SK-N-SH (cell line): Measurements from ENCODE around the gene PDCD6IP. TPM values are rescaled to one million over a fixed set of nuclear protein-coding genes. Genes with fewer than 3 reads are reported as not detected.
"Not testable (repeated sequence)": the region's sequence is repeated elsewhere in the genome, so short reads cannot be mapped to it uniquely, and the experiment has no call there.

Experiments
- CTCF ChIA-PET: fragments of 300-600, 350-600 bp; formaldehyde crosslinking; extraction: SDS; loops from one replicate; lab custom pipeline; 2021; lab: Yijun Ruan, JAX
- POLR2A ChIA-PET: fragments of 350-600 bp; sonication (Branson Sonifier 250); formaldehyde crosslinking; extraction: SDS; loops from one replicate; lab custom pipeline; 2020; ENCODE audit warnings: antibody characterized with exemption, inconsistent platforms; lab: Yijun Ruan, JAX
- DNase-seq: peaks from one replicate; pipeline ENCODE4 v3.0.0; 2012
- H2AFZ ChIP-seq: fragments of 200-600 bp; sonication (generic); 2 replicates; pipeline ENCODE4 v1.8.1; 2016; ENCODE audit warnings: antibody characterized with exemption, mild to moderate bottlenecking, low read depth
- H3F3A ChIP-seq: fragments of 200-600 bp; sonication (generic); replicated peaks from 2 replicates; pipeline ENCODE3; 2016; ENCODE audit warnings: antibody characterized with exemption, mild to moderate bottlenecking; ENCODE audit not compliant: insufficient read depth
- H3K27ac ChIP-seq, 2 experiments: fragments of 200-500 bp in 1 of 2; fragments of 200-600 bp in 1 of 2; sonication (Bioruptor generic) in 1 of 2; sonication (generic), shearing (Covaris generic) in 1 of 2; 2 replicates each; pipeline versions ENCODE4 v1.5.1 to v1.6.1; 2014 to 2016; ENCODE audit warnings: low read depth in 2 of 2, inconsistent platforms in 1 of 2, low read length in 1 of 2, mild to moderate bottlenecking in 1 of 2, mixed read lengths in 1 of 2
- H3K27me3 ChIP-seq: fragments of 200-600 bp; sonication (generic), shearing (Covaris generic); 2 replicates; pipeline ENCODE4 v1.6.1; 2016; ENCODE audit warnings: mixed run types; ENCODE audit not compliant: insufficient read depth
- H3K36me3 ChIP-seq, 2 experiments: fragments of 200-500 bp in 1 of 2; fragments of 200-600 bp in 1 of 2; sonication (Bioruptor generic) in 1 of 2; sonication (generic) in 1 of 2; replicated peaks in 1 of 2; 2 replicates each; pipeline versions ENCODE3 to v1.5.1; 2014 to 2016; ENCODE audit warnings: low read length in 1 of 2, mild to moderate bottlenecking in 1 of 2; ENCODE audit not compliant: insufficient read depth in 2 of 2, control insufficient read depth in 1 of 2
- H3K4me1 ChIP-seq, 2 experiments: fragments of 200-500 bp in 1 of 2; fragments of 200-600 bp in 1 of 2; sonication (Bioruptor generic) in 1 of 2; sonication (generic), shearing (Covaris generic) in 1 of 2; 2 replicates each; pipeline versions ENCODE4 v1.5.1 to v1.6.1; 2014 to 2016; ENCODE audit warnings: low read depth in 1 of 2, low read length in 1 of 2, mixed run types in 1 of 2; ENCODE audit not compliant: insufficient read depth in 2 of 2, control insufficient read depth in 1 of 2
- H3K4me2 ChIP-seq: fragments of 200-600 bp; sonication (generic), shearing (Covaris generic); 2 replicates; pipeline ENCODE4 v1.6.1; 2017; ENCODE audit warnings: mixed run types
- H3K4me3 ChIP-seq, 2 experiments: fragments of 200-500 bp in 1 of 2; fragments of 200-600 bp in 1 of 2; sonication (Bioruptor generic) in 1 of 2; sonication (generic), shearing (Covaris generic) in 1 of 2; 2 replicates each; pipeline versions ENCODE4 v1.5.1 to v1.8.1; 2014 to 2016; ENCODE audit warnings: low read depth in 2 of 2, inconsistent platforms in 1 of 2, low read length in 1 of 2, mild to moderate bottlenecking in 1 of 2, mixed read lengths in 1 of 2, moderate library complexity in 1 of 2
- H3K79me2 ChIP-seq: fragments of 200-600 bp; sonication (generic); 2 replicates; pipeline ENCODE4 v1.8.1; 2017; ENCODE audit warnings: mild to moderate bottlenecking; ENCODE audit not compliant: insufficient read depth
- H3K9ac ChIP-seq: fragments of 200-600 bp; sonication (generic); 2 replicates; pipeline ENCODE4 v1.6.1; 2017; ENCODE audit warnings: mixed run types
- H3K9me2 ChIP-seq: fragments of 200-600 bp; sonication (generic); 2 replicates; pipeline ENCODE4 v1.6.1; 2017; ENCODE audit warnings: mixed run types
- H3K9me3 ChIP-seq: fragments of 200-600 bp; sonication (generic); 2 replicates; pipeline ENCODE4 v1.6.1; 2017; ENCODE audit warnings: mixed run types, mild to moderate bottlenecking, moderate library complexity
- H4K20me1 ChIP-seq: fragments of 200-600 bp; sonication (generic); 2 replicates; pipeline ENCODE4 v1.6.1; 2017; ENCODE audit warnings: mild to moderate bottlenecking, mixed run types; ENCODE audit not compliant: insufficient read depth
- ELF1 ChIP-seq: IDR thresholded peaks from 2 replicates; pipeline ENCODE4 v1.4.0; 2012
- EZH2phosphoT487 ChIP-seq: fragments of 200-600 bp; sonication (generic); IDR thresholded peaks from 2 replicates; pipeline ENCODE4 v1.6.1; 2017; ENCODE audit warnings: low read depth, mixed run types, mild to moderate bottlenecking, antibody characterized with exemption, moderate library complexity, borderline replicate concordance
- FOXJ3 ChIP-seq: sonication (generic); formaldehyde crosslinking; IDR thresholded peaks from 2 replicates; pipeline ENCODE4 v1.5.1; 2020; ENCODE audit warnings: mild to moderate bottlenecking, missing genetic modification reagents
- MXI1 ChIP-seq: IDR thresholded peaks from 2 replicates; pipeline ENCODE4 v1.6.1; 2012; ENCODE audit warnings: mild to moderate bottlenecking, low read depth, low read length, improper control_type of control experiment
- NFIC ChIP-seq: IDR thresholded peaks from 2 replicates; pipeline ENCODE4 v1.4.0; 2012; ENCODE audit warnings: borderline replicate concordance
- POLR2AphosphoS5 ChIP-seq: IDR thresholded peaks from 2 replicates; pipeline ENCODE4 v1.6.1; 2012; ENCODE audit warnings: low read depth, low read length
- REST ChIP-seq: IDR thresholded peaks from 2 replicates; pipeline ENCODE4 v1.6.1; 2012; ENCODE audit warnings: mild to moderate bottlenecking, low read depth, low read length, moderate library complexity
- RXRA ChIP-seq: IDR thresholded peaks from 2 replicates; pipeline ENCODE4 v1.4.0; 2012; ENCODE audit warnings: low read depth, mild to moderate bottlenecking, borderline replicate concordance
- SMC3 ChIP-seq: IDR thresholded peaks from 2 replicates; pipeline ENCODE4 v1.6.1; 2012; ENCODE audit warnings: low read depth, low read length, improper control_type of control experiment
- TCF12 ChIP-seq: IDR thresholded peaks from 2 replicates; pipeline ENCODE4 v1.4.0; 2012
- YY1 ChIP-seq: IDR thresholded peaks from 2 replicates; pipeline ENCODE4 v1.4.0; 2012; ENCODE audit warnings: low read depth, mild to moderate bottlenecking
- WGBS: methylation state at CpG from one replicate; pipeline ENCODE4 v1.1.6; 2017; ENCODE audit warnings: low lambda C conversion rate; 5-methylcytosine and 5-hydroxymethylcytosine counted together
- polyA plus RNA-seq, 3 experiments: library from polyadenylated mRNA; depleted of rRNA; stranded (reverse); fragments of >200 nt; gene quantifications; 2 replicates each; pipeline ENCODE4 v1.2.3, GENCODE V29; 2012

The PDCD6IP gene
- polyA plus RNA-seq, 1 of the 3 experiments (the other 2 are of a cell fraction), result 49.1 TPM

DNA sequence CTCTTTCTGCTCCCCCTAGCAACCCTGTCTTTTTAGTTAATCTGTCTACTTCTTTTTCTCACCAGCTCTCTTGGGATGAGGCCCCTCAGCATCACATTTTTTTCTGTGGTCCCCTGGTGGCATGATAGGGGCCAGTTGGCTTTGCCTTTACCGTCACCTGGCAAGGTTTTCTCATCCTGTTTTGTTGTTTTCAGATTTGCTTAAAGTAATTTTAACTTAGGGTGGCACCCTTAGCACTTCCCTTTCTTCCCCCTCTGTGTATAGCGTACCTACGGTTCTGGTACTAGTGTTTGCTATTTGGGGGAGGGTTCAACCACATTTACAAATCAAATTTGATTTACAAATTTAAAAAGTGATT lies 35.6 kb downstream of the PDCD6IP start:
- WGBS, result 98% methylated on average over 3 of the region's 3 CpGs
- Histone ChIP-seq H2AFZ (no peak overlapping the region), H3K27me3 (no peaks in the 10 kb centered on the region), H4K20me1 (no peaks in the 10 kb centered on the region), H3K4me1 (no peaks in the 10 kb centered on the region), H3K9ac (no peak overlapping the region), H3K9me2 (no peaks in the 10 kb centered on the region), H3K36me3 (peaks cover 37 to 78% of the 10 kb centered on the region in 2 experiments), H3K27ac (no peak overlapping the region), H3K9me3 (no peaks in the 10 kb centered on the region), H3K4me2 (no peak overlapping the region), H3K4me3 (no peak overlapping the region), H3K79me2 (peaks cover 41% of the 10 kb centered on the region), H3F3A (no peaks in the 10 kb centered on the region)
- TF ChIP-seq POLR2AphosphoS5 (no peak), MXI1 (no peak), REST (no peak), FOXJ3 (CRISPR knock-in tag) (no peak), ELF1 (no peak), NFIC (no peak), RXRA (no peak), YY1 (no peak)
- CTCF ChIA-PET, result interaction anchor here (1.7 kb wide), 1 partner anchor 15 kb away, joined by 4 read pairs; no protein-coding TSS in a partner anchor
- POLR2A ChIA-PET, result no interaction called here
- no peak for DNase-seq

- H3K27ac ChIP-seq, H3K9me3 ChIP-seq, H4K20me1 ChIP-seq, POLR2A ChIA-PET, H3K27me3 ChIP-seq, H3F3A ChIP-seq, H3K4me1 ChIP-seq, H3K9me2 ChIP-seq, H3K4me3 ChIP-seq, DNase-seq, H3K9ac ChIP-seq, CTCF ChIA-PET, H2AFZ ChIP-seq, H3K4me2 ChIP-seq: not testable (repeated sequence)
- WGBS, result 97% methylated on average over 3 of the region's 3 CpGs
- Histone ChIP-seq H3K36me3 (peaks cover 20 to 71% of the 10 kb centered on the region in 2 experiments), H3K79me2 (peaks cover 38% of the 10 kb centered on the region)
These were observed 38.8 kb downstream of the PDCD6IP start for GRCh38 chr3:33837182-33837581.

- POLR2A ChIA-PET, result no interaction called here
- Histone ChIP-seq H3K4me2 (no peak overlapping the region), H3K27me3 (no peaks in the 10 kb centered on the region), H3K9ac (no peak overlapping the region), H3F3A (peaks cover 6% of the 10 kb centered on the region), H3K9me3 (no peaks in the 10 kb centered on the region), H3K9me2 (no peaks in the 10 kb centered on the region), H3K36me3 (peaks cover 24 to 75% of the 10 kb centered on the region in 2 experiments), H3K27ac (no peak overlapping the region), H3K4me3 (no peak overlapping the region), H3K4me1 (no peaks in the 10 kb centered on the region), H4K20me1 (no peaks in the 10 kb centered on the region), H3K79me2 (peaks cover 26% of the 10 kb centered on the region), H2AFZ (no peak overlapping the region)
- WGBS, result 91% methylated on average over 3 of the region's 3 CpGs
- TF ChIP-seq SMC3, result no peak
- no peak for TF ChIP-seq TCF12
- no peak for TF ChIP-seq NFIC
- TF ChIP-seq EZH2phosphoT487, result no peak
- CTCF ChIA-PET, result no interaction called here
- DNase-seq, result no peak
These were observed 40.9 kb downstream of the PDCD6IP start for GRCh38 chr3:33839283-33839682.
